ENCODE data around the gene FBXL4. TPM values are rescaled to one million over a fixed set of nuclear protein-coding genes. Genes with fewer than 3 reads are reported as not detected.

FBXL4 gene
- total RNA-seq, 4 donors from 2014 or later: 16.7 to 40.9 (median 35.8) TPM

DNA sequence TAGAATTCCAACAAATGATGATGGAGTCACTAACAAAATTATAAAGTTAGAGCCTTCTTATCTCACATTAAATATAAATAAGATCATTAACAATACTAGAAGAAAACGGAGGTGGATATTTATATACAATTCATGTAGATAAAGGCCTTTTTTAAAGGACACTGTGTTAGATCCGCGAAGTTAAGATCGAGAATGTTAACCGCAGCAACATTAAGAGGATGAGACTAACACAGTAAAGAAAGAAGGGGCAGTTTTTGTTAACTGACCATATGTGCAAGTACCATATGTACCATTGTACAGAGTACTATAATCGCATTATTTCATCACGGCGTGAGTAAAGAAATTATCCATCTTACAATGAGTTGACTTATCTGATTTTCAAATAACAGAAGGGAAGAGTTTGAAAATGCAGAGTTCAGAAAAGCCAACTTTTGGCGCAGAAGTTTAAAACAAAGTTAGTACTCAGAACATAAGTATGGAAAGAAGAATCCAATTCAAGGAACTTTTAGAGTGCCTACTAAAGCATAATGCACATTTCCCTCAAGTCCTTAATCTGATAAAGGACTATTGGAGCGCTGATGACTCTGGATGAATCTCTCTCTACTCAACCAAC is 1.4 kb downstream of the FBXL4 start:
- peak overlapping the region in 1 of 2 donors; percentile 80 for H3K27ac ChIP-seq
- no peaks in the 10 kb centered on the region for H3K36me3 ChIP-seq
- H3K4me3 ChIP-seq: peak overlapping the region in 1 of 2 donors; percentile 99
- no peak for DNase-seq
- no peaks in the 10 kb centered on the region for H3K27me3 ChIP-seq
- intact Hi-C loops (cut with DNase I; ENCODE audit: low total_unique reads): no loop called here
- H3K9me3 ChIP-seq: no peaks in the 10 kb centered on the region
- TF ChIP-seq POLR2A (IDR thresholded peaks at IDR 0.05): no peak
- TF ChIP-seq, protein P1, sequence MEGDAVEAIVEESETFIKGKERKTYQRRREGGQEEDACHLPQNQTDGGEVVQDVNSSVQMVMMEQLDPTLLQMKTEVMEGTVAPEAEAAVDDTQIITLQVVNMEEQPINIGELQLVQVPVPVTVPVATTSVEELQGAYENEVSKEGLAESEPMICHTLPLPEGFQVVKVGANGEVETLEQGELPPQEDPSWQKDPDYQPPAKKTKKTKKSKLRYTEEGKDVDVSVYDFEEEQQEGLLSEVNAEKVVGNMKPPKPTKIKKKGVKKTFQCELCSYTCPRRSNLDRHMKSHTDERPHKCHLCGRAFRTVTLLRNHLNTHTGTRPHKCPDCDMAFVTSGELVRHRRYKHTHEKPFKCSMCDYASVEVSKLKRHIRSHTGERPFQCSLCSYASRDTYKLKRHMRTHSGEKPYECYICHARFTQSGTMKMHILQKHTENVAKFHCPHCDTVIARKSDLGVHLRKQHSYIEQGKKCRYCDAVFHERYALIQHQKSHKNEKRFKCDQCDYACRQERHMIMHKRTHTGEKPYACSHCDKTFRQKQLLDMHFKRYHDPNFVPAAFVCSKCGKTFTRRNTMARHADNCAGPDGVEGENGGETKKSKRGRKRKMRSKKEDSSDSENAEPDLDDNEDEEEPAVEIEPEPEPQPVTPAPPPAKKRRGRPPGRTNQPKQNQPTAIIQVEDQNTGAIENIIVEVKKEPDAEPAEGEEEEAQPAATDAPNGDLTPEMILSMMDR (IDR thresholded peaks at IDR 0.05): no peak
- no peaks in the 10 kb centered on the region for H3K4me1 ChIP-seq

DNA sequence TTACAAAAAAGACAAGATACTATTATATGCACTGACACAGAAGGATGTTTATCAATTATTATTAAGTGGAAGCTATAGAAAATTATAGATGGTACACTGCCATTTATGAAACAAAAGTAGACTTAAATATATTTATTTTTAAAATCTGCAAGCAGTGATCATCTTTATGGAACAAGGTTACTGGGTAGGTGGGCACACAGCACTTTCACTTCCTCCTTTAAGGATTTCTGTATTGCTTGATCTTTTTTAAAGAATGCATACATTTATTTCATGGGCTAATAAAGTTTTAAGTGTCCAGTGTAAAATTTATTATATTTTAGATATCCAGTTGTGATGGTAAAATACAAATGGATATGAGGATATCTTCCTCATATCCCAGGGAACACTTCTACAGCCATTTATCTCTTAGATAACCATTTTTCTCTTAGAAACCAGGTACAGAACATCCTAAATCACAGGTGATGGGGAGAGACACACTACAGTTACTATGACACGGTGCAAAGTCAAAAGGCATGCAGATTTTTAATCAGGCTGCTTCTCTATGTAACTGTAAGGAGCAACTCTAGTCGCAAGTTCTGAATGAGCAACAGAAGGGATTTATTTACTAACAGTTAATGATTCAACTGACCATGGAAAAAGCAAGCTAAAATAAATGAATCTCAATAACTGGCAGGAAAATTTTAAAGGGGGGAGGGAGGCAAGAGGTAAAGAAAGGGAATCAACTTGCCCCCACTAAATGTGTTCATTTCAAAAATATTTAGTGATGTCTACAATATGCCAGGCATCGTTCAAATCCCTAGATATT is 2.2 kb downstream of the FBXL4 start:
- H3K27me3 ChIP-seq: no peaks in the 10 kb centered on the region
- H3K36me3 ChIP-seq: no peaks in the 10 kb centered on the region
- no peaks in the 10 kb centered on the region for H3K9me3 ChIP-seq
- no peaks in the 10 kb centered on the region for H3K4me1 ChIP-seq
- no peak overlapping the region for H3K27ac ChIP-seq
- H3K4me3 ChIP-seq: no peak overlapping the region
- intact Hi-C loops (cut with DNase I; ENCODE audit: low total_unique reads): no loop called here
- DNase-seq: no peak
- no peak for TF ChIP-seq POLR2A (IDR thresholded peaks at IDR 0.05)
- TF ChIP-seq, protein P1 (IDR thresholded peaks at IDR 0.05): no peak

DNA sequence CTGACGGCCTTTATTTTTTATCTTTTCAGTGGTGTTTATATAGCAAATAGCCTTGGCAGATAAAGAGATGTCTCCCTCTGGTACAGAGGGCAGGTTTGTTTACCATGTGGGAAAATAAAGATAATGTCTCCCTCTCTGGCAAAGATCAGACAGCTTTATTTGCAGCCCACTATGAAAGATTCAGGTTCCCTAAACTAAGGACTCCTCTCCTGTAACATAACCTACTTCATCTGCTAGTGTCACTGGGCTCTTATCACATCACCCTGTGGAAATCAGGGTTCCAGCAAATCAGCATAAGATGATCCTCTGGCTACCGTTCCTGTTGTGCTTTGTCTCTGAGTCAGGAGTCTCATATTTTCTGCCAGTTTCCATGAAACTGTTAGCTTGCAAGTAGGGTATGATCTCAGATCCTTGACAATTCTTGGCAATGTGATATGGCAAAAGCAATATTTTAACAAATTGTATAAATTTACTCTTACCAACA is 3.1 kb downstream of the FBXL4 start:
- Histone ChIP-seq H3K27me3 (no peaks in the 10 kb centered on the region), H3K4me1 (no peaks in the 10 kb centered on the region), H3K27ac (no peak overlapping the region), H3K4me3 (no peak overlapping the region), H3K9me3 (no peaks in the 10 kb centered on the region), H3K36me3 (no peaks in the 10 kb centered on the region)
- intact Hi-C loops (cut with DNase I; ENCODE audit: low total_unique reads): no loop called here
- DNase-seq: no peak
- TF ChIP-seq POLR2A (IDR thresholded peaks at IDR 0.05): no peak
- TF ChIP-seq, protein P1 (IDR thresholded peaks at IDR 0.05): no peak

DNA sequence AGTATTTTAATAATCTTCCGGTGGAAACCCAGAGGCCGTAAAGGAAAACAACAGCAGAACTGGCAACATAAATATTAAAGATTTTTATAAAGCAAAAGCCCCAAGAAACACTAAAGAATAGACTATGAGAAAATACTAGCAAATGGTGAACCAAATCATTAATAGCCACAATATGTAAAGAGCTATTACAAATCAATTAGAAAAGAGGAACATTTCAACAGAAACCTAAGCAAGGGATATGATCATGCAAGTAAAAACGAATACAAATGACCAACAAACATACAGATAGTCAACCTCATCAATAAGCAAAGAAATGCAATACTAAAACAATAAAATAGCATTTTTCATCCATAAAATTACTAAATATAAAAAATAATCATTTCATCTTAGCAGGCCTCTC is 3.6 kb downstream of the FBXL4 start:
- Histone ChIP-seq H3K27me3 (no peaks in the 10 kb centered on the region), H3K27ac (no peak overlapping the region), H3K9me3 (no peaks in the 10 kb centered on the region), H3K4me3 (no peak overlapping the region), H3K36me3 (no peaks in the 10 kb centered on the region), H3K4me1 (no peaks in the 10 kb centered on the region)
- DNase-seq: no peak
- TF ChIP-seq POLR2A (IDR thresholded peaks at IDR 0.05): no peak
- intact Hi-C loops (cut with DNase I; ENCODE audit: low total_unique reads): no loop called here

DNA sequence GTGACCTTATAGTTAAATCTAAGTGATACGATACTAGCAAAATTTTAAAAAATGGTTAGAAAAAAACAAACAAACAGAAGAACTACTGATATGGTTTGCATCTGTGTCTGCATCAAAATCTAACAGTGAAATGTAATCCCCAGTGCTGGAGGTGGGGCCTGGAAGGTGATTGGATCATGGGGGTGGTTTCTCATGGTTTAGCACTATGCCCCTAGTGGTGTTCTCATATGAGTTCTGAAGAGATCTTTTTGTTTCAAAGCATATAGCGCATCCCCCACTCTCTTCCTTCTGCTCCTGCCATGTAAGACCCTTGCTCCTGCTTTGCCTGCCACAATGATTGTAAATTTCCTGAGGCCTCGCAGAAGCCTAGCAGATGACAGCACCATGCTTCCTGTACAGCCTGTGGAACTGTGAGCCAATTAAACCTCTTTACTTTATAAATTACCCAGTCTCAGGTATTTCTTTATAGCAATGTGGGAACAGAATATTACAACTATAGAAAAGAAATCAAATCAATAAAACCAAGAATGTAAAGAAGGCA is 5.4 kb downstream of the FBXL4 start:
- no peak for TF ChIP-seq POLR2A (IDR thresholded peaks at IDR 0.05)
- TF ChIP-seq, protein P1 (IDR thresholded peaks at IDR 0.05): no peak
- no peaks in the 10 kb centered on the region for H3K36me3 ChIP-seq
- H3K27ac ChIP-seq: no peak overlapping the region
- no peaks in the 10 kb centered on the region for H3K4me1 ChIP-seq
- DNase-seq: no peak
- intact Hi-C loops (cut with DNase I; ENCODE audit: low total_unique reads): no loop called here
- no peaks in the 10 kb centered on the region for H3K9me3 ChIP-seq
- no peak overlapping the region for H3K4me3 ChIP-seq
- H3K27me3 ChIP-seq: no peaks in the 10 kb centered on the region
